Heart right ventricle (tissue), 16 donors: ENCODE results near the gene NOD1. TPM values are rescaled to one million over a fixed set of nuclear protein-coding genes. Genes with fewer than 3 reads are reported as not detected.
"Not testable (repeated sequence)": the region's sequence is repeated elsewhere in the genome, so short reads cannot be mapped to it uniquely, and the experiment has no call there.

Source experiments
- ATAC-seq, 8 donors: fragments of 200-7000 bp; cut with Tn5 transposase; one replicate each; pipeline ENCODE4 v1.9.1; 2020; ENCODE audit warnings: mild to moderate bottlenecking in 8 of 8, moderate library complexity in 8 of 8, moderate number of reproducible peaks in 1 of 8
- DNase-seq, 2 donors: peaks; one replicate each; pipeline ENCODE4 v3.0.0-alpha.2; 2020
- H3K27ac ChIP-seq, 10 donors: fragments of 200-600 bp; sonication (generic) in 2 of 10; one replicate each; pipeline versions ENCODE4 v1.5.0 to v1.8.0; 2020 to 2022; ENCODE audit warnings: mild to moderate bottlenecking in 3 of 10
- H3K27me3 ChIP-seq, 7 donors: fragments of 200-600 bp; one replicate each; pipeline ENCODE4 v1.8.0; 2021 to 2022; ENCODE audit warnings: mild to moderate bottlenecking in 2 of 7
- H3K36me3 ChIP-seq, 9 donors: fragments of 200-600 bp; sonication (generic) in 1 of 9; one replicate each; pipeline versions ENCODE4 v1.5.0 to v1.8.0; 2020 to 2022; ENCODE audit warnings: mild to moderate bottlenecking in 2 of 9
- H3K4me1 ChIP-seq, 9 donors: fragments of 200-600 bp; sonication (generic) in 1 of 9; one replicate each; pipeline versions ENCODE4 v1.5.0 to v1.8.0; 2020 to 2022; ENCODE audit warnings: mild to moderate bottlenecking in 4 of 9
- H3K4me3 ChIP-seq, 10 donors: fragments of 200-600 bp; sonication (generic) in 2 of 10; one replicate each; pipeline versions ENCODE4 v1.5.0 to v1.8.0; 2020 to 2022; ENCODE audit warnings: mild to moderate bottlenecking in 7 of 10, moderate library complexity in 2 of 10
- H3K9me3 ChIP-seq, 11 donors: fragments of 200-600 bp in 10 of 11; sonication (generic) in 2 of 11; one replicate each; pipeline versions ENCODE4 v1.5.0 to v1.8.0; 2013 to 2022; ENCODE audit warnings: mild to moderate bottlenecking in 2 of 11, control low read depth in 1 of 11, moderate library complexity in 1 of 11
- CTCF ChIP-seq, 9 donors: fragments of 200-600 bp; sonication (generic) in 2 of 9; IDR thresholded peaks; one replicate each; pipeline versions ENCODE4 v1.5.0 to v1.8.0; 2021 to 2022; ENCODE audit warnings: antibody characterized with exemption in 9 of 9, mild to moderate bottlenecking in 5 of 9, moderate library complexity in 1 of 9
- WGBS, 2 donors: extraction: QIAGEN DNeasy Blood & Tissue Kit; methylation state at CpG; one replicate each; pipeline ENCODE4 v1.1.7; 2013; ENCODE audit warnings: inconsistent platforms in 1 of 2; 5-methylcytosine and 5-hydroxymethylcytosine counted together
- intact Hi-C, 10 donors: fragments of 100-400 bp; cut with DNase I; formaldehyde crosslinking; loops; one replicate each; pipeline versions ENCODE4 v1.11.1 to v1.14.2; 2022
- polyA plus RNA-seq, 2 donors: library from polyadenylated mRNA; stranded (reverse); fragments of 200-250 nt; gene quantifications; one replicate each; pipeline ENCODE4 v1.2.3, GENCODE V29; 2013
- total RNA-seq, 10 donors: library from RNA; stranded (reverse); fragmentation: NEBNext Ultra II Directional in 3 of 10; extraction: Animal tissue kit (Norgen Biotek cat#: 25700) in 3 of 10; gene quantifications; one replicate each; pipeline versions ENCODE4 v1.2.1 to v1.2.4, GENCODE V29; 2021 to 2023
- donor health status: Arrhythmogenic right ventricular cardiomyopathy.
- donor health status: ischemic (EF 13 %, LVEDD 7.1; RV severe dilation, severe dysfunction).
- donor health status: healthy with polysubstance abuse.
- donor health status: DM: no; HTN: yes; CAD: no.
- donor health status: DM: no; HTN: no; CAD: no.
- donor health status: ischemic (EF 25% LVEDD 6.9; RV normal size, moderate dysfunction).
- donor health status: ischemic (EF 25% LVEDD 5.7; RV mildly dilated, moderate dysfunction).
- donor health status: healthy.
- donor health status: DM: yes; HTN: yes; CAD: no.
- donor health status: Ischemic cardiomyopathy.
- donor health status: ischemic (EF 35%, LVEDD 5.7; RV mildly dilated, moderate dysfunction).
- donor health status: nonischemic (EF 11% LVEDD 7.7; RV severe dilation, severe dysfunction).
- donor health status: DM: yes; HTN: yes; CAD: no.
- donor health status: PGD.
- donor health status: ischemic (EF 29% LVEDD 5.4; RV normal size, mild dysfunction).
- donor health status: nonischemic (EF 23%, LVEDD 6.1; RV moderate dilation, normal function).

Gene NOD1
- total and polyA plus RNA-seq, 12 donors = 6.3 to 19.1 (median 8.6) TPM

DNA sequence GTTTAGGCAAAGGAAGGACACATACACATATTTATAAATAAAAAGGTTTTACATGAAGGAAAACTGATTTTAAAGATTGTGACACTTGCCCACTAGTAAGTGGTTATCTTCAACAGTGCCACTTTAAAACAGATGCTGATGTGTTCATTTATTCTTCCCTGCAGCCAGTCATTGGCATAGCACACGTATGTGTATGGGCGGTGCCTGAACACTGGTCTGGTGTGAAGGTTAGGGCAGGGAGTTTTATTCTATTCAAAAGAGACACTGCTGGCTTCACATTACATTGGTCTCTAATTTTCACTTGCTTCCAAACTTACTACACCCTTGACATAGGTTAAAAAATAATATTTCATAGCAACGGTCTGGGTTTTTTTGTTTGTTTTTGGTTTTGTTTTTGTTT is 57.9 kb downstream of the NOD1 start:
- ATAC-seq = no peak
- Histone ChIP-seq H3K9me3 (no peaks in the 10 kb centered on the region), H3K27ac (no peak overlapping the region), H3K27me3 (no peaks in the 10 kb centered on the region), H3K36me3 (peaks cover 0 to 22% (median 11%) of the 10 kb centered on the region in 9 donors), H3K4me1 (peaks cover 0 to 7% (median 0%) of the 10 kb centered on the region in 9 donors), H3K4me3 (no peak overlapping the region)
- TF ChIP-seq CTCF (IDR thresholded peaks at IDR 0.05) = no peak
- WGBS, 2 donors = 80 to 86% methylated on average over 3 of the region's 3 CpGs
- no peak for DNase-seq
- intact Hi-C loops = no loop called here

DNA sequence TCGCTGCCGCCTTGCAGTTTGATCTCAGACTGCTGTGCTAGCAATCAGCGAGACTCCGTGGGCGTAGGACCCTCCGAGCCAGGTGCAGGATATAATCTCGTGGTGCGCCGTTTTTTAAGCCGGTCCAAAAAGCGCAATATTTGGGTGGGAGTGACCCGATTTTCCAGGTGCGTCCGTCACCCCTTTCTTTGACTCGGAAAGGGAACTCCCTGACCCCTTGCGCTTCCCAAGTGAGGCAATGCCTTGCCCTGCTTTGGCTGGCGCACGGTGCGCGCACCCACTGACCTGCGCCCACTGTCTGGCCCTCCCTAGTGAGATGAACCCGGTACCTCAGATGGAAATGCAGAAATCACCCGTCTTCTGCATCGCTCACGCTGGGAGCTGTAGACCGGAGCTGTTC is 58.5 kb downstream of the NOD1 start:
- ATAC-seq, intact Hi-C loops, H3K9me3 ChIP-seq, H3K27ac ChIP-seq, DNase-seq, H3K4me1 ChIP-seq, H3K4me3 ChIP-seq, H3K27me3 ChIP-seq: not testable (repeated sequence)
- 94 to 97% methylated on average over 11 of the region's 26 CpGs for WGBS, 2 donors
- peaks cover 0 to 16% (median 9%) of the 10 kb centered on the region in 9 donors for H3K36me3 ChIP-seq

GRCh38 chr7:30413864-30414263 is 64.7 kb downstream of the NOD1 start:
- ATAC-seq (peak in 1 of 8 donors; percentile 31), DNase-seq (no peak)
- intact Hi-C loops = loop anchor here (2.0 to 10.0 kb wide), 8 partner anchors 137 to 467 kb away; no protein-coding TSS in a partner anchor
- WGBS, 2 donors = 97 to 99% methylated on average over 7 of the region's 7 CpGs
- peaks cover 0 to 9% (median 0%) of the 10 kb centered on the region in 11 donors for H3K9me3 ChIP-seq
- no peak overlapping the region for H3K4me3 ChIP-seq
- no peaks in the 10 kb centered on the region for H3K36me3 ChIP-seq
- H3K27me3 ChIP-seq = no peaks in the 10 kb centered on the region
- no peak for TF ChIP-seq CTCF (IDR thresholded peaks at IDR 0.05)
- H3K4me1 ChIP-seq = peaks cover 0 to 26% (median 0%) of the 10 kb centered on the region in 9 donors
- H3K27ac ChIP-seq = no peak overlapping the region

DNA sequence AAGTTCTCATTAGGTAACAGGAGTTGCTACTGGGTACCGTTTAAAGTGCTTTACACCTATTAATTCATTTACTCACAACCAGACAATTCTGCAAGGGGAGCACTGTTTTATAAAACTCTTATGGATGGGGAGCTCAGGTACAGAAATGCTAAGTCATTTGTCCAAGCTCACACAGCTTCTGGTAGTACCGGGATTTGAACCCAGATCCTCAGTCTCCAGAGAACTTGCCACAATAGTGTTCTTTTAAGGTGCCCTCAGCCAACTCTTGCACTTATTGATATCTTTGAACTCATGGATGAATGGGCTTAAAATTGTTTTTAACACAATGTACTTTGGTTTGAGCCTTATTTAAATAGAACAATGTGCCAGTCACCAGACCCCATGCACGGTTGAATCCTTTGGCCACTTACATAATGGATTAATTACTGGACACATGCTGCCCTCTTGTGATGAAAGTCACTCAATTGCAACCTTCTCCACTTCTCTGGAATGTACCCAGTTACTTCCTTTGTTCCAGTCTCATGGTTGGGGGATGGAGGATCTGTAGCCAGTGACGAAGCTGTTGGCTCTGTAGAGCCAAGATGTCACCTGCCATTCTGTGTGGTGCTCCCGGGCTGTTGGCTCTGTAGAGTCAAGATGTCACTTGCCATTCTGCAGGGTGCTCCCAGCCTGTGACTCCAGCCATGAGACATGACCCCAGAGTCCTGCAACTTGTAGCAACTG is 65.6 kb downstream of the NOD1 start:
- H3K27ac ChIP-seq = no peak overlapping the region
- H3K36me3 ChIP-seq = no peaks in the 10 kb centered on the region
- peak; percentile 85 to 95 (median 92) for ATAC-seq
- H3K9me3 ChIP-seq = peaks cover 0 to 9% (median 0%) of the 10 kb centered on the region in 11 donors
- DNase-seq = peak in 1 of 2 donors; percentile 49
- no peaks in the 10 kb centered on the region for H3K27me3 ChIP-seq
- peaks cover 0 to 26% (median 0%) of the 10 kb centered on the region in 9 donors for H3K4me1 ChIP-seq
- peak; percentile 27 to 78 (median 68) for TF ChIP-seq CTCF (IDR thresholded peaks at IDR 0.05)
- 49 to 52% methylated on average over 5 of the region's 5 CpGs for WGBS, 2 donors
- no peak overlapping the region for H3K4me3 ChIP-seq
- intact Hi-C loops = loop anchor here (2.0 to 10.0 kb wide), 8 partner anchors 136 to 466 kb away; no protein-coding TSS in a partner anchor

- H3K27me3 ChIP-seq = no peaks in the 10 kb centered on the region
- no peak for DNase-seq
- H3K4me1 ChIP-seq = peaks cover 0 to 26% (median 0%) of the 10 kb centered on the region in 9 donors
- intact Hi-C loops = loop anchor here (2.0 to 10.0 kb wide), 8 partner anchors 135 to 465 kb away; no protein-coding TSS in a partner anchor
- no peak for ATAC-seq
- H3K4me3 ChIP-seq = no peak overlapping the region
- peaks cover 0 to 9% (median 0%) of the 10 kb centered on the region in 11 donors for H3K9me3 ChIP-seq
- no peak overlapping the region for H3K27ac ChIP-seq
- no peaks in the 10 kb centered on the region for H3K36me3 ChIP-seq
- WGBS, 2 donors = 64 to 67% methylated on average over 3 of the region's 3 CpGs
- TF ChIP-seq CTCF (IDR thresholded peaks at IDR 0.05) = no peak
Observed at GRCh38 chr7:30411897-30412296, 66.7 kb downstream of the NOD1 start.
